GM19351 (cell line): Measurements from ENCODE around the gene RNF180.
A peak's percentile ranks its signal among the peaks of the same experiment; 100 is the strongest.

Experiments used
- ATAC-seq: cut with Tn5 transposase; IDR thresholded peaks from one replicate; pipeline ENCODE4 v1.9.1; 2021; ENCODE audit warnings: mild to moderate bottlenecking, moderate library complexity; ENCODE audit not compliant: unreplicated experiment

The RNF180 gene

GRCh38 chr5:64165500-64166200 is at the start of gene RNF180:
Gene RNF180 (plus strand): TSS chr5:64165843. CDS start chr5:64200808, 34,965 bp downstream.
- ATAC-seq, result no peak

- ATAC-seq, result no peak
Observed at GRCh38 chr5:64125521-64125920, 40.1 kb upstream of the RNF180 start.

GRCh38 chr5:64126202-64126741 is 39.4 kb upstream of the RNF180 start:
- ATAC-seq, result no peak

GRCh38 chr5:64140018-64140417 is 25.6 kb upstream of the RNF180 start:
- ATAC-seq, result no peak

GRCh38 chr5:64144425-64145215 is 21.0 kb upstream of the RNF180 start:
- ATAC-seq, result no peak

- ATAC-seq, result no peak
Observed at GRCh38 chr5:64145216-64145895, 20.3 kb upstream of the RNF180 start.

GRCh38 chr5:64147379-64147778 is 18.3 kb upstream of the RNF180 start:
- ATAC-seq, result no peak

GRCh38 chr5:64147849-64148441 is 17.7 kb upstream of the RNF180 start:
- ATAC-seq, result peak; percentile 61

GRCh38 chr5:64149268-64149667 is 16.4 kb upstream of the RNF180 start:
- no peak for ATAC-seq

- ATAC-seq, result no peak
Observed at GRCh38 chr5:64149857-64150521, 15.7 kb upstream of the RNF180 start.

GRCh38 chr5:64156261-64156660 is 9.4 kb upstream of the RNF180 start:
- no peak for ATAC-seq

GRCh38 chr5:64158827-64159226 is 6.8 kb upstream of the RNF180 start:
- no peak for ATAC-seq

GRCh38 chr5:64160201-64160600 is 5.4 kb upstream of the RNF180 start:
- no peak for ATAC-seq

- ATAC-seq, result peak; percentile 66
Observed at GRCh38 chr5:64161420-64161819, 4.2 kb upstream of the RNF180 start.

- ATAC-seq, result no peak
Observed at GRCh38 chr5:64163135-64163534, 2.5 kb upstream of the RNF180 start.

- ATAC-seq, result no peak
Observed at GRCh38 chr5:64163746-64164145, 1.9 kb upstream of the RNF180 start.

GRCh38 chr5:64164166-64164565 is 1.5 kb upstream of the RNF180 start:
- no peak for ATAC-seq

- no peak for ATAC-seq
Observed at GRCh38 chr5:64165160-64165499, 513 bp upstream of the RNF180 start.

- no peak for ATAC-seq
Observed at GRCh38 chr5:64166201-64166959, 737 bp downstream of the RNF180 start.

GRCh38 chr5:64176301-64176700 is 10.7 kb downstream of the RNF180 start:
- ATAC-seq, result no peak
